Right ventricle myocardium inferior (tissue), 1 donor: ENCODE measurements around the gene GHSR. TPM values are rescaled to one million over a fixed set of nuclear protein-coding genes. Genes with fewer than 3 reads are reported as not detected.

ENCODE experiments used
- total RNA-seq: library from RNA; stranded (reverse); fragmentation: NEBNext Ultra II Directional; extraction: Animal tissue kit (Norgen Biotek cat#: 25700); gene quantifications from one replicate; pipeline ENCODE4 v1.2.1, GENCODE V29; 2021
- donor health status: DM: no; HTN: yes; CAD: no; lungs with severe emphysema.

Gene GHSR
- total RNA-seq, 1 donor from 2014 or later, result not detected

Other genes with a start within 250 kb of the GHSR start
- 15.7 TPM for gene TNFSF10, start 75.0 kb upstream of the GHSR start, total RNA-seq